ENCODE results near the gene HACE1.

HACE1 gene

DNA sequence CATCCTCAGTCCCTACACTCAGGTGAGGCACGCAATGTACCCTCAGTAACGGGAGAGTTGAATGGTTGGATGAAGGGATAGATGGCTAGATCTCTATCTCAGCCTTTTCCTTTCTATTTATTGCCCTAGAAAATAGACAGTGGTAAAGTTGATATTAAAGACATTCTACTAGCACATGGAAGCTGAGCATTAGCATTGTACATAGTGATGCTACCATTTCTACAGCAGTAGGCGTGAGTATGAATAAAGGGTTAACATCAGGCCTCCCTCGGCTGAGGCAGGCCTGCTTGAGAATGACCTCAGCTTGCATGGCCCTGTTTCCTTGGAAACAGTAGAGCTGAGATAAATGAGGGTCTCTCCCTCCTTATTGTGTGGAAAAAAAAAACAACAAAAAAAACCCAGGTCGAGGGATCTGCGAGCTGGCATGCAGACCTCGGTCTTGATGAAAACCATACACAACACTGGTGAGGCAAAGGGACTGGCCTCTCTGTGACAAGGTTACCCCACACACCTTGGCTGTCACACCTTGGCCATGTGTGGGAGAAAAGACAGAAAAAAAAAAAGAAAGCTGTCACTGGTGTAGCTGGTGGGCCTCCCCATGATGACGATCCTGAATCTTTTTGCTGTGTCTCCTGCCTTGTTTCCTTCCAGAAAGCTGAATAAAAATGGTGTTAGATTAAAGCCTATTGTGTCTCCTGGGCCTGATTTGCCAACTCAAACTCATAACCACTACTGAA is 160.0 kb downstream of the HACE1 start:
- H3K27ac ChIP-seq: no peak overlapping the region
- TF ChIP-seq ZFX (IDR thresholded peaks at IDR 0.05; ENCODE audit: borderline replicate concordance): no peak

DNA sequence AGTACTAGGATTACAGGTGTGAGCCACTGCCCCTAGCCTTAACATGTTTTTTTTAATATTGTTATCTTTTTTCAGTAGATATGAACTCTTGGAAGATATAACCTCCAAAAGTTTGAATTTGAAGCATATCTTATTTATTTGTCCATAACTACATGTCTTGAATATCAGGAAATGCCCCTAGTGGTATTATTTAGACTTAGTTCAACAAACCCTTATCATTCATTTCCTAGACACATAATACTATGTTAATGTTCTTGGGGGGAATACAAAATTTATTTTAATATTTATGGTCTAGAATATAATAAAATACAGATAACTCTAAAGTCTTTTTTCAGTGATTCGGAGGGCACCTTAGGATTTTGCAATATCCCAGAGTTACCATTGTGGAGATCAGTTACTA is 160.7 kb downstream of the HACE1 start:
- TF ChIP-seq, protein P1, sequence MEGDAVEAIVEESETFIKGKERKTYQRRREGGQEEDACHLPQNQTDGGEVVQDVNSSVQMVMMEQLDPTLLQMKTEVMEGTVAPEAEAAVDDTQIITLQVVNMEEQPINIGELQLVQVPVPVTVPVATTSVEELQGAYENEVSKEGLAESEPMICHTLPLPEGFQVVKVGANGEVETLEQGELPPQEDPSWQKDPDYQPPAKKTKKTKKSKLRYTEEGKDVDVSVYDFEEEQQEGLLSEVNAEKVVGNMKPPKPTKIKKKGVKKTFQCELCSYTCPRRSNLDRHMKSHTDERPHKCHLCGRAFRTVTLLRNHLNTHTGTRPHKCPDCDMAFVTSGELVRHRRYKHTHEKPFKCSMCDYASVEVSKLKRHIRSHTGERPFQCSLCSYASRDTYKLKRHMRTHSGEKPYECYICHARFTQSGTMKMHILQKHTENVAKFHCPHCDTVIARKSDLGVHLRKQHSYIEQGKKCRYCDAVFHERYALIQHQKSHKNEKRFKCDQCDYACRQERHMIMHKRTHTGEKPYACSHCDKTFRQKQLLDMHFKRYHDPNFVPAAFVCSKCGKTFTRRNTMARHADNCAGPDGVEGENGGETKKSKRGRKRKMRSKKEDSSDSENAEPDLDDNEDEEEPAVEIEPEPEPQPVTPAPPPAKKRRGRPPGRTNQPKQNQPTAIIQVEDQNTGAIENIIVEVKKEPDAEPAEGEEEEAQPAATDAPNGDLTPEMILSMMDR (IDR thresholded peaks at IDR 0.05): no peak
- TF ChIP-seq ZFX (IDR thresholded peaks at IDR 0.05; ENCODE audit: borderline replicate concordance): no peak
- H3K27ac ChIP-seq: no peak overlapping the region

DNA sequence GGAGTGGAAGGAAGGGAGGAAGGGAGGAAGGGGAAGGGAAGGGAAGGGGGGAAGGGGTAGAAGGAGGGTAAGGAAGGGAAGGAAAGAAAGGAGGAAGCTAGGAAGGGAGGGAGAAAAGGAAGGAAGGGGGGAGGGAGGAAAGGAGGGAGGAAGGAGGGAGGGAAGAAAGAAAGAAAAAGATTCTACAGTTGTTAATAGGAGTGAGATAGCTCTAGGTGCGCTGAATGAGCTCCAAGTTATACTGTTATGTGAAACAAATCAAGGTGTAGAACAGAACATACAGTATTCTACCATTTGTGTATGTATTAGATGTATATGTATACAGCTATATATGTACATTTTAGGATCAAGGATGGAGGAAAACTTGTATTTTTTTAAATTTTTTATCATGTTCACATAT is 167.7 kb downstream of the HACE1 start:
- no peak overlapping the region for H3K27ac ChIP-seq

DNA sequence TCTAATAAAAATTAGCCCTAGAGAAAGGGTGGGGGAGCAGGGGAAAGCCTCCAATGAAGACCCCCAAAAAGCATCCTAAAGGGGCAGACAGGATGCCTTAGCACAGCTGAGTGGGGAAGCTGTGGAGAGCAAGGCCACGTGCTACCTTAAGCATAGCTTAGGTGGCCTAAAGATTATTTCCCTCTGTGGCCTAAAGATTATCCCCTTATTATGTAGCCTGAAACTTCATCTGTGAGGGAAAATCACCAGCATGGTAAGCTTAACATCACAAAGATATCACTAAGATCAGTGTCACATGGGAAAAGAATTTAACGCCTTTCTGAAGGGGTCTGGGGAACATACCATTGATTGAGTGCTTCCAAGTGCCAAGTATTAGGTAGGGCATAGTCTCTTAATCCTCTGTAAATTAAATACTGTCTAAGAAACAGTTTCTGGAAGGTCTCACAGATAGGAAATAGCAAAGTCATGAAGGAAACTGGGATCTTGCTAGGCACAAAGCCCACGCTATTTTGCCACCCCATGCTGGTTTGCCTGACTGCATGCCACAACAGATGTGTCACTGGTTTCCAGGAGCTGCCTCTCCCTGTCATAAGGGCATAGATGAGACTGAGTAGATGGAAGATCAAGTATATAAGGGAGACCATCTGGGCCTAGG is 170.0 kb downstream of the HACE1 start:
- TF ChIP-seq ZFX (IDR thresholded peaks at IDR 0.05; ENCODE audit: borderline replicate concordance): no peak
- TF ChIP-seq, protein P1 (IDR thresholded peaks at IDR 0.05): no peak
- no peak overlapping the region for H3K27ac ChIP-seq

More for the DNA sequence above, 167.7 kb downstream of the HACE1 start:
- TF ChIP-seq, protein P1 (IDR thresholded peaks at IDR 0.05): no peak
- TF ChIP-seq ZFX (IDR thresholded peaks at IDR 0.05; ENCODE audit: borderline replicate concordance): no peak

DNA sequence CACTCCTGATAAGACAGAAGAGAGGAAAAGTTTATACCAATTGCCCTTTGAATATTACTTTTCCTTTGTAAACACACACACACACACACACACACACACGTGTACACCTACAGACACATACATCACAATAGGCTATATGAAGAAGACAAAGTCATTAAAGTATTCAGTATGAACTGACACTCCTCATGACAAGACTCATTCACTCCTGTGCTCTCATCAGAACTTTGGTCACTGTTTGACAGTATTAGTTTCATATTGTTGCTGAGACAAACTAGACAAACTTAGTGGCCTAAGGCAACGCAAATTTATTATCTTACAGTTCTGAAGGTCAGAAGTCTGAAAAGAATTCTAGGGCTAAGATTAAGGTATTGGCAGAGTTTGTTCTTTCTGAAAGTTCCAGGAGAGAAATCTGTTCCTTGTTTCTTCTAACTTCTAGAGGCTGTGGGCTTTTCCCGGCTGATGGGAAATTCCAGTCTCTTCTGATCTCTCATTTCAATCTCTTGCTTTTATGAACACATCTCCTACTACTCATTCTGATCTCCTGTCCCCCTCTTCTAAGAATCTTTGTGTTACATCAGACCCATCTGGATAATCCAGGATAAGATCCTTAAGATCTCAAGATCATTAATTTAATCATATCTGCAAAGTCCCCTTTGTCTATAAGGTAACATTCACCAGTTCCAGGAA is 171.3 kb downstream of the HACE1 start:
- no peak overlapping the region for H3K27ac ChIP-seq
- TF ChIP-seq, protein P1 (IDR thresholded peaks at IDR 0.05): no peak
- no peak for TF ChIP-seq ZFX (IDR thresholded peaks at IDR 0.05; ENCODE audit: borderline replicate concordance)

DNA sequence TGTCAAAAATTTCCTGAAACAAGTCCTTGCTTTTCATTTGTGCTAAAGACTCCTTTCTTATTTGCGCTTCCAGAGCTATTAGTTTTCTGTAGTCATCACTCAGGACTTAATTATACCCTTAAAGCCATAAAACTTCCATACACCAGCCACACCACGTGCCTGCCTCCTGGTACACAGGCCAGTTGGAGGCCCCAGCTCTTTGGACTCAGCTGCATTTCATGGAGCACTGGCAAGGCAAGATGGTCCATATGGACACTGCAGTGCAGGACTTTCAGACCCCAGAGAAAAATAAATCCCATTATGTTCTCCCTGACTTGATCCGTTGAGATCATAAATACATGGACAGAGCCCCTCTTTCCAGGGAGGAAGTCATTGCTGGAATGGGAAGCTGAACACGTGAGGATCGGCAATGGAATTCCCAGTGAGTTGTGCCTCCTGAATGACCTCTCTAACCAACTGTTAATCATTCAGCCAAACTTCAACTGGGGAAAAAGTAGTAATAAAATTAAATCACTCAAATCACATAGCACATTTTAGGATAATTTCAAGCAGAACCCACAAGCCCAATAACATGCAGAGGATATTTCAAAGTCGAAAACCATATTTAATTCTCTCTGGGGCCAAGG is 173.1 kb downstream of the HACE1 start:
- H3K27ac ChIP-seq: no peak overlapping the region
- TF ChIP-seq, protein P1 (IDR thresholded peaks at IDR 0.05): no peak
- TF ChIP-seq ZFX (IDR thresholded peaks at IDR 0.05; ENCODE audit: borderline replicate concordance): no peak

DNA sequence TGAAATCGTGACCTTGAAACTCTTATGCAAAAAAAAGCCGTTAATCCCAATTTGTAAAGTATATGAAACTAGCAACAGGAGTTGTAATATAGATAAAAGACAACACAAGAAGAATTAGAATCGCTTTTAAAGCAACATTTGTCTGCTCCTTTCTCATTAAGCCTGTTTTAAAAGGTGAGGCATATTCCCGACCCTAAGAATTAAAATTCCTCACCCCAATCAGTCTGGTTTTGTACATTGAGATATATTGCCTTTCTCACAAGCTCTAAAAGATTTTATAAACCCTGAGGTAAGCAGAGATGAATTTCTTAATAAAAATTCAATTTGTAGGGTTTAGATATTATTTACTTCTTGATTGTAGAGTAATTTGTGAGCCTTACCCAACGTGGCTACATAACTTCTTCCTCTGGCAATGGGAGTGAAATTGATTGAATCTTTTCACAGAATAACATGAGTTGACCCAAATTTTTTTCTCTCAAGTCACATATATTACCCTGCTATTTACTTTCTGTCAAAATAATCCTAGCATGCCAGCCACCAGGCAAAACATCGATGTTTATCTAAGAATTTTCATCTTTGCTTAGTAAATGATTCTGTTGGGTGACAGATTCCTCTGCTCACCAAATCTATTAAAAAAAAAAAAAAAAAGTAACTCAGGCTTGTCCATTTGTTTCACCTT is 173.7 kb downstream of the HACE1 start:
- no peak for TF ChIP-seq ZFX (IDR thresholded peaks at IDR 0.05; ENCODE audit: borderline replicate concordance)
- TF ChIP-seq, protein P1 (IDR thresholded peaks at IDR 0.05): no peak
- no peak overlapping the region for H3K27ac ChIP-seq

Data from 22Rv1 (cell line).